ENCODE results near the gene CCDC148. TPM values are rescaled to one million over a fixed set of nuclear protein-coding genes. Genes with fewer than 3 reads are reported as not detected.

The CCDC148 gene
- total and polyA plus RNA-seq, 10 of the 15 experiments (the other 5 are each of a cell fraction or from before 2014, with no cell fraction given) = 0.07 to 0.30 (median 0.18) TPM; not detected in 7

GRCh38 chr2:158153270-158154015 lies 303.1 kb downstream of the CCDC148 start:
- no peak overlapping the region for H2AFZ ChIP-seq (ENCODE audit: control insufficient read depth, low read depth, low read length)
- TF ChIP-seq BHLHE40 (IDR thresholded peaks at IDR 0.05; ENCODE audit: borderline replicate concordance in 1 of 2, low read depth in 2 of 2, low read length in 1 of 2) (no peak), SUPT20H (IDR thresholded peaks at IDR 0.05; ENCODE audit: borderline replicate concordance, control insufficient read depth, low read depth, low read length) (no peak), BCLAF1 (IDR thresholded peaks at IDR 0.05) (no peak), E4F1 (IDR thresholded peaks at IDR 0.05; ENCODE audit: borderline replicate concordance, partially characterized antibody) (no peak)
- no peak for FAIRE-seq
- no peak overlapping the region for H3K4me3 ChIP-seq
- H3K79me2 ChIP-seq (ENCODE audit: control insufficient read depth, insufficient read depth, low read length) = no peaks in the 10 kb centered on the region
- ChIA-PET RAD21 (ENCODE audit: unreplicated experiment) (no interaction called here), SMC1A (ENCODE audit: uncharacterized antibody, unreplicated experiment) (no interaction called here), POLR2A (no interaction called here), CTCF (no interaction called here)
- no peaks in the 10 kb centered on the region for H4K20me1 ChIP-seq (ENCODE audit: control insufficient read depth, insufficient read depth)
- H3K4me1 ChIP-seq (ENCODE audit: control insufficient read depth, insufficient read depth, low read length) = no peaks in the 10 kb centered on the region
- BruUV-seq (replicated peaks) = no TSS peak
- no peaks in the 10 kb centered on the region for H3K9me3 ChIP-seq (replicated peaks; ENCODE audit: control insufficient read depth, insufficient read depth, low read length)
- DNase-seq (ENCODE audit: low read depth, low spot score) = no peak
- ATAC-seq = no peak
- no peak overlapping the region for H3K27ac ChIP-seq (ENCODE audit: control insufficient read depth, insufficient read depth)
- in situ Hi-C loops (cut with MboI) = no loop called here
- intact Hi-C loops (cut with micrococcal nuclease; ENCODE audit: unreplicated experiment) = no loop called here
- WGBS (ENCODE audit: insufficient coverage, insufficient replicate concordance, low lambda C conversion rate, missing lambda C conversion rate) = 19% methylated on average over 3 of the region's 3 CpGs
- no peaks in the 10 kb centered on the region for H3K36me3 ChIP-seq (ENCODE audit: control insufficient read depth in 2 of 2, insufficient read depth in 2 of 2, low read length in 1 of 2)
- H3K4me2 ChIP-seq (ENCODE audit: control insufficient read depth, insufficient read depth) = no peak overlapping the region
- no peaks in the 10 kb centered on the region for H3K27me3 ChIP-seq (replicated peaks in 1 of 2; ENCODE audit: control insufficient read depth in 2 of 2, insufficient read depth in 2 of 2, low read length in 1 of 2)
- H3K9ac ChIP-seq (ENCODE audit: control insufficient read depth, insufficient read depth, low read length) = no peak overlapping the region
